NCI-H82 treated with DMSO at 0.1 percent for 48 hours (cell line): ENCODE results near the gene FNDC11.
"Not testable (repeated sequence)": the region's sequence is repeated elsewhere in the genome, so short reads cannot be mapped to it uniquely, and the experiment has no call there.

Experiments
- DNase-seq: peaks from one replicate; lab custom pipeline; 2025; ENCODE audit not compliant: unreplicated experiment; lab: John Stamatoyannopoulos, UW

The FNDC11 gene

GRCh38 chr20:63553251-63553932, 567 bp upstream of the FNDC11 start:
- peak; percentile 55 for DNase-seq

- DNase-seq: no peak
Observed at GRCh38 chr20:63554361-63555278, 661 bp downstream of the FNDC11 start.

GRCh38 chr20:63555661-63556381, 1.9 kb downstream of the FNDC11 start:
- DNase-seq: no peak

GRCh38 chr20:63556873-63557478, 3.0 kb downstream of the FNDC11 start:
- DNase-seq: no peak

GRCh38 chr20:63557481-63557891, 3.5 kb downstream of the FNDC11 start:
- DNase-seq: no peak

- DNase-seq: no peak
Observed at GRCh38 chr20:63558804-63559484, 5.0 kb downstream of the FNDC11 start.

GRCh38 chr20:63559485-63560332, 5.8 kb downstream of the FNDC11 start:
- DNase-seq: not testable (repeated sequence)

GRCh38 chr20:63560333-63560805, 6.4 kb downstream of the FNDC11 start:
- DNase-seq: no peak

- no peak for DNase-seq
Observed at GRCh38 chr20:63560856-63561609, 7.1 kb downstream of the FNDC11 start.

GRCh38 chr20:63561624-63562396, 7.9 kb downstream of the FNDC11 start:
- DNase-seq: no peak

- DNase-seq: no peak
Observed at GRCh38 chr20:63562461-63563224, 8.7 kb downstream of the FNDC11 start.

GRCh38 chr20:63563225-63563935, 9.4 kb downstream of the FNDC11 start:
- no peak for DNase-seq

GRCh38 chr20:63564036-63564810, 10.3 kb downstream of the FNDC11 start:
- DNase-seq: no peak

- DNase-seq: no peak
Observed at GRCh38 chr20:63565021-63565698, 11.2 kb downstream of the FNDC11 start.

- DNase-seq: no peak
Observed at GRCh38 chr20:63565699-63566335, 11.9 kb downstream of the FNDC11 start.
